SK-N-SH treated with all-trans-retinoic acid at 6 μM for 48 hours (cell line): ENCODE data around the gene GFM1.

Experiments
- ARNTL ChIP-seq: fragments of 450-650 bp; formaldehyde crosslinking; IDR thresholded peaks from 2 replicates; pipeline ENCODE4 v1.5.0; 2020; ENCODE audit warnings: low read depth, mild to moderate bottlenecking, moderate library complexity, borderline replicate concordance
- ESRRG ChIP-seq: fragments of 250-450 bp; sonication (Bioruptor Pico); IDR thresholded peaks from 2 replicates; pipeline ENCODE4 v1.6.1; 2021; ENCODE audit warnings: mild to moderate bottlenecking
- ZFP3 ChIP-seq: fragments of 250-450 bp; sonication (Bioruptor Pico); IDR thresholded peaks from 2 replicates; pipeline ENCODE4 v1.5.0; 2020; ENCODE audit warnings: mild to moderate bottlenecking, moderate library complexity

- no peak for TF ChIP-seq ZFP3 (CRISPR knock-in tag)
- no peak for TF ChIP-seq ESRRG (CRISPR knock-in tag)
- no peak for TF ChIP-seq ARNTL (CRISPR knock-in tag)
Observed at GRCh38 chr3:158735296-158736033, 91.1 kb downstream of the GFM1 start.
